A549 (cell line): ENCODE measurements around the gene TMEM51. TPM values are rescaled to one million over a fixed set of nuclear protein-coding genes. Genes with fewer than 3 reads are reported as not detected.

ENCODE experiments used
- ATAC-seq, 2 experiments: fragments of 200-7000 bp in 1 of 2; fragments of >200 bp in 1 of 2; cut with Nextera tagmentation in 1 of 2; cut with Tn5 transposase in 1 of 2; 3 replicates each; pipeline versions ENCODE4 v1.8.0 to v1.9.1; 2018 to 2020; ENCODE audit warnings: mild to moderate bottlenecking in 1 of 2, moderate library complexity in 1 of 2
- CTCF ChIA-PET: fragments of 300-600 bp; sonication (Branson Sonifier 250); formaldehyde crosslinking; extraction: SDS; loops from one replicate; lab custom pipeline; 2021; ENCODE audit warnings: antibody characterized with exemption, inconsistent platforms; lab: Yijun Ruan, JAX
- POLR2A ChIA-PET: fragments of 350-600 bp; formaldehyde crosslinking; extraction: SDS; loops from one replicate; lab custom pipeline; 2021; ENCODE audit warnings: antibody characterized with exemption, inconsistent platforms; lab: Yijun Ruan, JAX
- DNase-seq, 2 experiments: peaks; one replicate each; pipeline versions ENCODE4 v3.0.0 to v3.0.0-alpha.2; 2011 to 2016; ENCODE audit warnings: low read depth in 1 of 2, low spot score in 1 of 2
- FAIRE-seq: peaks from 2 replicates; lab custom pipeline; 2011; peaks lifted over from hg19 to GRCh38; lab: Jason Lieb, UNC
- H3K27ac ChIP-seq, 2 experiments: fragments of >200 bp; sonication (Bioruptor Twin); formaldehyde crosslinking; 3 replicates each; pipeline ENCODE4 v1.5.1; 2016 to 2017
- H3K4me1 ChIP-seq: fragments of >200 bp; sonication (Bioruptor Twin); formaldehyde crosslinking; 3 replicates; pipeline ENCODE4 v1.6.1; 2016
- H3K4me2 ChIP-seq: fragments of >200 bp; sonication (Bioruptor Twin); formaldehyde crosslinking; 3 replicates; pipeline ENCODE4 v1.6.1; 2016
- H3K4me3 ChIP-seq: fragments of >200 bp; sonication (Bioruptor Twin); formaldehyde crosslinking; 3 replicates; pipeline ENCODE4 v1.5.1; 2016
- H3K9me3 ChIP-seq: fragments of >200 bp; sonication (Bioruptor Twin); formaldehyde crosslinking; 3 replicates; pipeline ENCODE4 v1.6.1; 2016
- CEBPB ChIP-seq, 2 experiments: fragments of >200 bp in 1 of 2; sonication (Bioruptor Twin) in 1 of 2; formaldehyde crosslinking in 1 of 2; IDR thresholded peaks; 2 replicates each; pipeline ENCODE4 v1.6.1; 2012 to 2016
- CHD2 ChIP-seq: fragments of 150-350 bp; IDR thresholded peaks from 2 replicates; pipeline ENCODE4 v1.6.1; 2014; ENCODE audit warnings: low read length; ENCODE audit not compliant: partially characterized antibody
- CHD4 ChIP-seq: fragments of 200-600 bp; sonication (generic); IDR thresholded peaks from 2 replicates; pipeline ENCODE4 v1.6.1; 2016; ENCODE audit warnings: antibody characterized with exemption, mild to moderate bottlenecking, borderline replicate concordance
- EHF ChIP-seq: fragments of 250-450 bp; sonication (Bioruptor Pico); IDR thresholded peaks from 2 replicates; pipeline ENCODE4 v1.5.0; 2020; ENCODE audit warnings: mild to moderate bottlenecking
- EHMT2 ChIP-seq: fragments of 200-600 bp; sonication (generic); IDR thresholded peaks from 2 replicates; pipeline ENCODE4 v1.6.1; 2016; ENCODE audit warnings: antibody characterized with exemption, low read depth, mild to moderate bottlenecking, moderate library complexity
- ESRRA ChIP-seq: fragments of 150-350 bp; IDR thresholded peaks from 2 replicates; pipeline ENCODE4 v1.6.1; 2014; ENCODE audit warnings: mild to moderate bottlenecking, low read length, borderline replicate concordance
- FOSL2 ChIP-seq, 2 experiments: fragments of 450-650 bp in 1 of 2; fragments of >200 bp in 1 of 2; sonication (Bioruptor Twin) in 1 of 2; formaldehyde crosslinking; IDR thresholded peaks; 2 replicates each; pipeline versions ENCODE4 v1.5.0 to v1.6.1; 2016 to 2020; ENCODE audit warnings: mild to moderate bottlenecking in 1 of 2, moderate library complexity in 1 of 2
- FOXS1 ChIP-seq: fragments of 250-450 bp; sonication (Bioruptor Pico); IDR thresholded peaks from 2 replicates; pipeline ENCODE4 v1.5.0; 2020; ENCODE audit warnings: mild to moderate bottlenecking, moderate library complexity
- GATA3 ChIP-seq: IDR thresholded peaks from 2 replicates; pipeline ENCODE4 v1.6.1; 2012; ENCODE audit warnings: borderline replicate concordance
- HDAC2 ChIP-seq: fragments of 200-600 bp; sonication (generic); IDR thresholded peaks from 2 replicates; pipeline ENCODE4 v1.6.1; 2016
- KDM5A ChIP-seq: fragments of 200-600 bp; sonication (generic); IDR thresholded peaks from 2 replicates; pipeline ENCODE4 v1.6.1; 2016; ENCODE audit warnings: antibody characterized with exemption, mild to moderate bottlenecking
- MAX ChIP-seq: IDR thresholded peaks from 2 replicates; pipeline ENCODE4 v1.6.1; 2012
- MYC ChIP-seq: IDR thresholded peaks from 2 replicates; pipeline ENCODE4 v1.6.1; 2012; ENCODE audit warnings: mild to moderate bottlenecking, inconsistent platforms, low read length, improper control_type of control experiment, borderline replicate concordance
- NFE2L2 ChIP-seq: fragments of 150-350 bp; conservative IDR thresholded peaks from 2 replicates; pipeline ENCODE4 v1.6.1; 2014; ENCODE audit warnings: low read length
- POLR2A ChIP-seq: IDR thresholded peaks from 2 replicates; pipeline ENCODE4 v1.6.1; 2012; ENCODE audit warnings: mild to moderate bottlenecking, low read length
- RARB ChIP-seq: fragments of 250-450 bp; sonication (Bioruptor Pico); IDR thresholded peaks from 2 replicates; pipeline ENCODE4 v1.8.0; 2021; ENCODE audit warnings: mild to moderate bottlenecking, moderate library complexity
- RFX5 ChIP-seq: fragments of 450-650 bp; IDR thresholded peaks from 2 replicates; pipeline ENCODE4 v1.7.1; 2014; ENCODE audit warnings: antibody characterized with exemption, mild to moderate bottlenecking, moderate library complexity
- RNF2 ChIP-seq: fragments of 200-600 bp; sonication (generic); IDR thresholded peaks from 2 replicates; pipeline ENCODE4 v1.6.1; 2016; ENCODE audit warnings: low read depth, mild to moderate bottlenecking, antibody characterized with exemption, moderate library complexity, borderline replicate concordance
- SREBF2 ChIP-seq: fragments of 450-650 bp; IDR thresholded peaks from 2 replicates; pipeline ENCODE4 v1.6.1; 2014; ENCODE audit warnings: mild to moderate bottlenecking, moderate library complexity
- ZFP36 ChIP-seq: fragments of 450-650 bp; IDR thresholded peaks from 2 replicates; pipeline ENCODE4 v1.6.1; 2014; ENCODE audit warnings: borderline replicate concordance; ENCODE audit not compliant: partially characterized antibody
- ZNF302 ChIP-seq: fragments of 250-450 bp; sonication (Bioruptor Pico); IDR thresholded peaks from 2 replicates; pipeline ENCODE4 v1.9.0; 2021; ENCODE audit warnings: inconsistent platforms, mild to moderate bottlenecking, moderate library complexity
- ZSCAN20 ChIP-seq: fragments of 250-450 bp; sonication (Bioruptor Pico); IDR thresholded peaks from 2 replicates; pipeline ENCODE4 v1.8.0; 2022; ENCODE audit warnings: mild to moderate bottlenecking, moderate library complexity
- WGBS: methylation state at CpG from one replicate; pipeline ENCODE4 v1.1.6; 2017; ENCODE audit errors: missing lambda C conversion rate; 5-methylcytosine and 5-hydroxymethylcytosine counted together
- polyA plus RNA-seq, 4 experiments: library from polyadenylated mRNA; depleted of rRNA in 3 of 4; stranded (reverse); fragments of >200 nt; fragmentation: RNase III in 1 of 4; extraction: RNeasy Plus Mini Kit Qiagen cat#74134 plus additional on column Dnase treatment in 1 of 4; gene quantifications; 2 replicates in 3 of 4; 3 replicates in 1 of 4; pipeline ENCODE4 v1.2.3, GENCODE V29; 2011 to 2017

The TMEM51 gene
- polyA plus RNA-seq, 2 of the 4 experiments (the other 2 are of a cell fraction) = 20.0 to 22.8 TPM

DNA sequence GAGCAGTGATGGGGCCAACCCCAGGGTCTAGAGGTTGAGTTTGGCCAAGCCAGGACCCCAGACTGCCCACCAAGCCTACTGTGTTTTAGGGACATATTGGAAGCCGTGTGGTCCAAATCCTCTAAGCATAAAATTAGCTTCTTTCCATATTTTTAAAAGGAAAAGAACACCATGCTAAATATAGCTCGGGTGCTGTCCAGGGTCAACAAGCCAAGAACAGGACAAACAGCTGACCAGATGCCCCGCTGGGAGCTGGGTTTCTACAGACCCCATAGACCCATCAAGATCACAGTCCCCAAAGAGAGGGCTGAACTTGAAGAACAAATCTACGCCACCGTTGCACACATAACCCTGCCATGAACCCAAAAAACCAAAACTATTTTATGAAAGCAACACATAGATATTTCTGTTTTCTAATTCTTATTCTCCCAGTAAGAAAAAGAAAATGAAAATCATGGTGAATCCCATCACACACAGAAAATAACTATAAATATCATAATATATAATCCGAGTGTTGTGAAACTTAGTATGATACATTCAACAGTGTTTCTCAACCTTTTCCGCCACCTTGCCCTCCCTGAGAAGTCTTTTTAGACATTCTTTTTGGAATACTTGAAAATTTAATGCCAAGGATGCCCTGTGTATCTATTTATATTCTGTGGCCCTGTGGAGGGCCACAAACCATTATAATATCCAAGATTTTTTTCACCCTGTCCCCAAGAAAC, 57.3 kb downstream of the TMEM51 start:
- DNase-seq (no peak), FAIRE-seq (no peak), ATAC-seq (no peak)
- H3K4me3 ChIP-seq = no peak overlapping the region
- WGBS = 82% methylated on average over 7 of the region's 7 CpGs
- TF ChIP-seq EHF (CRISPR knock-in tag) (no peak), MAX (no peak), KDM5A (no peak), ZNF302 (no peak), FOSL2 (IDR thresholded peaks at IDR 0.05) (no peak), FOSL2 (CRISPR knock-in tag; IDR thresholded peaks at IDR 0.05) (no peak), SREBF2 (no peak), RFX5 (no peak), NFE2L2 (no peak), RNF2 (no peak), EHMT2 (no peak), CHD4 (no peak), HDAC2 (no peak), CEBPB (IDR thresholded peaks at IDR 0.05) (no peak), ESRRA (no peak), GATA3 (no peak), MYC (no peak), POLR2A (no peak), ZSCAN20 (CRISPR knock-in tag) (no peak)
- TF ChIP-seq, all 56 proteins: peak for 0
- H3K4me2 ChIP-seq = no peak overlapping the region
- H3K9me3 ChIP-seq = no peaks in the 10 kb centered on the region
- POLR2A ChIA-PET = interaction anchor here (0.7 kb wide), 1 partner anchor 56 kb away, joined by 4 read pairs; no protein-coding TSS in a partner anchor
- CTCF ChIA-PET = interaction anchor here (1.0 to 1.5 kb wide), 4 partner anchors 8 to 58 kb away, joined by 3 to 5 read pairs (median 4); no protein-coding TSS in a partner anchor
- H3K4me1 ChIP-seq = peaks cover 38% of the 10 kb centered on the region
- H3K27ac ChIP-seq = no peak overlapping the region

DNA sequence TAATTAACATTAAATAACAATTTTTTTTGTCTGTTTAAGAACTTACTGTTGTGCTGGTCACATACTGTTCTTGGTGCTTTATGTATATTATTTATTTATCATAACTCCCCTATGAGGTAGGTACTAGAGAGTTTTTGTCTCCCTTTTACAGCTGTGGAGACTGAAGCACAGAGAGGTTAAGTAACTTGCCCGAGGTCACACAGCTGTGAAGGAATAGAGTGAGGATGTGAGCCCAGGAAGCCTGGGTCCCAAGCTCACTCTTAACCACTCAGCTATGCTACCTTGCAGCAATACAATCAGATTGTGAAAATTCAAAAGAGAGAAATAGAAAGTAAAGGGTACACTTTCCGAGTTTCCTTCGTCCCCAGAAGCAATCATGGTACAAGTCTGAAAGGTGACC, 57.9 kb downstream of the TMEM51 start:
- POLR2A ChIA-PET = interaction anchor here (0.7 kb wide), 1 partner anchor 56 kb away, joined by 4 read pairs; no protein-coding TSS in a partner anchor
- TF ChIP-seq ZFP36 (peak; percentile 34), RARB (CRISPR knock-in tag) (no peak), CHD2 (no peak), FOXS1 (CRISPR knock-in tag) (no peak)
- TF ChIP-seq, all 56 proteins: peak for 1

DNA sequence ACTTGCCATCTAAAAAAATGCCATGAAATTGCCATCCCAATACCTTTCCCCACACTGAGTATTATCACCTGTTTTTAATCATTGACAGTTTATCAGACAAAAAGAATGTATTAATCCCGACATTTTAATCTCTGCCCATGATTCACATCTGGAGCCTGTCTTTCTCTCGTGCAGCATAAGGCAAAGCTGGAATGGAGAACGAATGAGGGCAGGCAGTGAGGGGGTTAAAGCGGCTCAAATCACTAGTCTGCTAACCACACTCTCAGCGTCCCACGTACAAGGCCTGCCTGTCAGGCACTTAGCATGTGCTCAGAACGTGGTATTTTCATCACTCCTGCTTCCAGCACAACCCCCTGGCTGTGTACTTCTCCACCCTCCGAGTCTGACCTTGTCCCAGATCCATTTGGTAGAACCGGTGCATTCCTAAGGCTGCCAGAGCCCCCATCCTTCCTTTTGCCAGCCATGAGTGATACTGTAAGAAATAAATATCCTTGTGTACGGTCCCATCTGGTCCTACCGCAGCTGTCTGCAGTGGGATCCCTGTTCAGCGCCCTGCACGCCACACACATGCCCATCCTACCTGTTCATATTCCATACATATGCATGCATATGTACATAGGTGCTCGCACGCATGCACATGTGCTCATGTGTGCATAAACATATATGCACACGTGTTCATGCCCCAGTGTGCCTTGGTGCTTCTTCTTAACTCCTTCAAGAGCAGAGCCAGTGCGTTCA, 58.8 kb downstream of the TMEM51 start:
- ATAC-seq = no peak; a peak in 2 of 6 replicates
- DNase-seq = no peak
- H3K4me2 ChIP-seq = no peak overlapping the region
- H3K27ac ChIP-seq = 0 out of 6 replicates have a peak overlapping the region, but pooled peaks of 1 of the 2 experiments have one; percentile 19
- 77% methylated on average over 15 of the region's 17 CpGs for WGBS
- ChIA-PET CTCF (interaction anchor here (0.7 to 1.5 kb wide), 4 partner anchors 9 to 219 kb away, joined by 3 read pairs; no protein-coding TSS in a partner anchor), POLR2A (no interaction called here)
- FAIRE-seq = no peak
- H3K4me3 ChIP-seq = no peak overlapping the region
- peaks cover 23% of the 10 kb centered on the region; the same call in 2 of the 3 replicates for H3K4me1 ChIP-seq
- H3K9me3 ChIP-seq = no peaks in the 10 kb centered on the region
- no peak for TF ChIP-seq CHD2

More for the DNA sequence above, 57.9 kb downstream of the TMEM51 start:
- WGBS = 89% methylated on average over 3 of the region's 3 CpGs
- Histone ChIP-seq H3K4me1 (peaks cover 32% of the 10 kb centered on the region), H3K4me3 (no peak overlapping the region), H3K4me2 (no peak overlapping the region), H3K9me3 (no peaks in the 10 kb centered on the region), H3K27ac (no peak overlapping the region)
- DNase-seq = no peak
- CTCF ChIA-PET = interaction anchor here (1.0 kb wide), 1 partner anchor 53 kb away, joined by 3 read pairs; no protein-coding TSS in a partner anchor
- ATAC-seq = no peak
- no peak for FAIRE-seq
